ENCODE data around the gene RNF207. TPM values are rescaled to one million over a fixed set of nuclear protein-coding genes. Genes with fewer than 3 reads are reported as not detected.

RNF207 gene
- total RNA-seq, 1 experiment from 2014 or later: 115 TPM

GRCh38 chr1:6170116-6170741, 35.7 kb upstream of the RNF207 start:
- peak overlapping the region; percentile 76; the same call in 1 of the 2 replicates for H3K27ac ChIP-seq (ENCODE audit: low read length)
- H3K9me3 ChIP-seq (ENCODE audit: control insufficient read depth, insufficient read depth, low read depth, low read length): no peaks in the 10 kb centered on the region
- DNase-seq (ENCODE audit: low read depth, low spot score) (no peak), ATAC-seq (no peak)
- POLR2A ChIA-PET: no interaction called here
- no peaks in the 10 kb centered on the region for H3K27me3 ChIP-seq (ENCODE audit: control insufficient read depth, insufficient read depth, low read length)
- no TSS peak for BruUV-seq (replicated peaks)
- peaks cover 37% of the 10 kb centered on the region for H3K4me1 ChIP-seq (ENCODE audit: control insufficient read depth, insufficient read depth, low read length)
- intact Hi-C loops (cut with micrococcal nuclease; ENCODE audit: unreplicated experiment) (no loop called here), in situ Hi-C loops (cut with HindIII; ENCODE audit: low pct_unique_long_range_greater_than_20kb, low sequenced_read_pairs) (no loop called here)
- CTCF ChIA-PET: no interaction called here
- no peaks in the 10 kb centered on the region for H3K36me3 ChIP-seq (ENCODE audit: control insufficient read depth, insufficient read depth, low read length)
- H3K4me3 ChIP-seq (ENCODE audit: low read depth in 2 of 2, low read length in 2 of 2): no peak overlapping the region
- TF ChIP-seq POLR2AphosphoS5 (IDR thresholded peaks at IDR 0.05; ENCODE audit: low read depth, low read length) (no peak), REST (IDR thresholded peaks at IDR 0.05; ENCODE audit: insufficient read depth in 1 of 2, low read depth in 2 of 2, low read length in 1 of 2) (no peak)

- in situ Hi-C loops (cut with HindIII; ENCODE audit: low pct_unique_long_range_greater_than_20kb, low sequenced_read_pairs) (no loop called here), intact Hi-C loops (cut with micrococcal nuclease; ENCODE audit: unreplicated experiment) (no loop called here)
- no peak for ATAC-seq
- H3K36me3 ChIP-seq (ENCODE audit: control insufficient read depth, insufficient read depth, low read length): no peaks in the 10 kb centered on the region
- no TSS peak for BruUV-seq (replicated peaks)
- TF ChIP-seq REST (IDR thresholded peaks at IDR 0.05; ENCODE audit: insufficient read depth in 1 of 2, low read depth in 2 of 2, low read length in 1 of 2): no peak
- TF ChIP-seq SIN3A (IDR thresholded peaks at IDR 0.05; ENCODE audit: borderline replicate concordance, insufficient read depth, low read depth, low read length): no peak
- no peak for TF ChIP-seq TCF7L2 (IDR thresholded peaks at IDR 0.05; ENCODE audit: low read depth, low read length)
- no peak; the same call in 1 of the 2 replicates for TF ChIP-seq POLR2AphosphoS5 (IDR thresholded peaks at IDR 0.05; ENCODE audit: low read depth, low read length)
- TF ChIP-seq, protein P1, sequence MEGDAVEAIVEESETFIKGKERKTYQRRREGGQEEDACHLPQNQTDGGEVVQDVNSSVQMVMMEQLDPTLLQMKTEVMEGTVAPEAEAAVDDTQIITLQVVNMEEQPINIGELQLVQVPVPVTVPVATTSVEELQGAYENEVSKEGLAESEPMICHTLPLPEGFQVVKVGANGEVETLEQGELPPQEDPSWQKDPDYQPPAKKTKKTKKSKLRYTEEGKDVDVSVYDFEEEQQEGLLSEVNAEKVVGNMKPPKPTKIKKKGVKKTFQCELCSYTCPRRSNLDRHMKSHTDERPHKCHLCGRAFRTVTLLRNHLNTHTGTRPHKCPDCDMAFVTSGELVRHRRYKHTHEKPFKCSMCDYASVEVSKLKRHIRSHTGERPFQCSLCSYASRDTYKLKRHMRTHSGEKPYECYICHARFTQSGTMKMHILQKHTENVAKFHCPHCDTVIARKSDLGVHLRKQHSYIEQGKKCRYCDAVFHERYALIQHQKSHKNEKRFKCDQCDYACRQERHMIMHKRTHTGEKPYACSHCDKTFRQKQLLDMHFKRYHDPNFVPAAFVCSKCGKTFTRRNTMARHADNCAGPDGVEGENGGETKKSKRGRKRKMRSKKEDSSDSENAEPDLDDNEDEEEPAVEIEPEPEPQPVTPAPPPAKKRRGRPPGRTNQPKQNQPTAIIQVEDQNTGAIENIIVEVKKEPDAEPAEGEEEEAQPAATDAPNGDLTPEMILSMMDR (IDR thresholded peaks at IDR 0.05): no peak
- ChIA-PET CTCF (no interaction called here), POLR2A (no interaction called here)
- DNase-seq (ENCODE audit: low read depth, low spot score): no peak
- no peaks in the 10 kb centered on the region for H3K27me3 ChIP-seq (ENCODE audit: control insufficient read depth, insufficient read depth, low read length)
- H3K4me3 ChIP-seq (ENCODE audit: low read depth in 2 of 2, low read length in 2 of 2): no peak overlapping the region
- peaks cover 37% of the 10 kb centered on the region for H3K4me1 ChIP-seq (ENCODE audit: control insufficient read depth, insufficient read depth, low read length)
- H3K27ac ChIP-seq (ENCODE audit: low read length): peak overlapping the region; percentile 76
- H3K9me3 ChIP-seq (ENCODE audit: control insufficient read depth, insufficient read depth, low read depth, low read length): no peaks in the 10 kb centered on the region
Measured at GRCh38 chr1:6170742-6171201, 35.1 kb upstream of the RNF207 start.

Measured in Panc1 (cell line).